IgD-negative memory B cell (primary cell): ENCODE results near the gene RIMBP2. TPM values are rescaled to one million over a fixed set of nuclear protein-coding genes. Genes with fewer than 3 reads are reported as not detected.

Experiments used
- H3K27ac Mint-ChIP-seq, 3 donors: one replicate each; pipeline ENCODE4 v1.8.0; 2020 to 2022; ENCODE audit warnings: mild to moderate bottlenecking in 3 of 3, mixed read lengths in 3 of 3, moderate library complexity in 1 of 3
- H3K27me3 Mint-ChIP-seq: one replicate; pipeline ENCODE4 v1.8.0; 2021; ENCODE audit warnings: mixed read lengths
- H3K36me3 Mint-ChIP-seq: one replicate; pipeline ENCODE4 v1.8.0; 2020; ENCODE audit warnings: mild to moderate bottlenecking, mixed read lengths
- H3K4me1 Mint-ChIP-seq, 3 donors: one replicate each; pipeline ENCODE4 v1.8.0; 2020 to 2022; ENCODE audit warnings: mixed read lengths in 3 of 3, mild to moderate bottlenecking in 1 of 3
- H3K4me3 Mint-ChIP-seq, 4 donors: one replicate each; pipeline ENCODE4 v1.8.0; 2020 to 2022; ENCODE audit warnings: mild to moderate bottlenecking in 4 of 4, mixed read lengths in 4 of 4, moderate library complexity in 3 of 4
- H3K9me3 Mint-ChIP-seq, 3 donors: one replicate each; pipeline ENCODE4 v1.8.0; 2020 to 2021; ENCODE audit warnings: mixed read lengths in 3 of 3, mild to moderate bottlenecking in 1 of 3
- polyA plus RNA-seq: library from polyadenylated mRNA; unstranded; fragments of 300-500 nt; fragmentation: Illumina TruSeq; gene quantifications from one replicate; pipeline ENCODE4 v1.2.3, GENCODE V29; 2021

Gene RIMBP2
- polyA plus RNA-seq, 1 donor from 2014 or later = not detected

DNA sequence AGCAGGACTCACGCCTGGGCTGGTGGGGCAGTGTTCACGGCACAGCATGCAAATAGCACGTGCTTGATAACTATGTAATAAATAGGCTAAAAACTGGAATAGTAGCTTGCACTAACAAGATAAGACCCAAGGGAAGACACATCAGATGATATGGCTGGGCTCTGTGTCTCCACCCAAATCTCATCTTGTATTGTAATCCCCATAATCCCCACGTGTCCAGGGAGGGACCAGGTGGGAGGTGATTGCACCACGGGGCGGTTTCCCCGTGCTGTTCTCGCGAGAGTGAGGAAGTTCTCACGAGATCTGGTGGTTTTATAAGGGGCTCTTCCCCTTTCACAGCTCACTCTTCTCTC lies 46.9 kb downstream of the RIMBP2 start:
- Mint-ChIP-seq H3K27ac (no peak overlapping the region), H3K9me3 (peaks cover 5 to 15% (median 8%) of the 10 kb centered on the region in 3 donors), H3K4me1 (no peaks in the 10 kb centered on the region), H3K4me3 (peak overlapping the region in 1 of 4 donors; percentile 69), H3K36me3 (no peaks in the 10 kb centered on the region), H3K27me3 (peaks cover 2% of the 10 kb centered on the region)

DNA sequence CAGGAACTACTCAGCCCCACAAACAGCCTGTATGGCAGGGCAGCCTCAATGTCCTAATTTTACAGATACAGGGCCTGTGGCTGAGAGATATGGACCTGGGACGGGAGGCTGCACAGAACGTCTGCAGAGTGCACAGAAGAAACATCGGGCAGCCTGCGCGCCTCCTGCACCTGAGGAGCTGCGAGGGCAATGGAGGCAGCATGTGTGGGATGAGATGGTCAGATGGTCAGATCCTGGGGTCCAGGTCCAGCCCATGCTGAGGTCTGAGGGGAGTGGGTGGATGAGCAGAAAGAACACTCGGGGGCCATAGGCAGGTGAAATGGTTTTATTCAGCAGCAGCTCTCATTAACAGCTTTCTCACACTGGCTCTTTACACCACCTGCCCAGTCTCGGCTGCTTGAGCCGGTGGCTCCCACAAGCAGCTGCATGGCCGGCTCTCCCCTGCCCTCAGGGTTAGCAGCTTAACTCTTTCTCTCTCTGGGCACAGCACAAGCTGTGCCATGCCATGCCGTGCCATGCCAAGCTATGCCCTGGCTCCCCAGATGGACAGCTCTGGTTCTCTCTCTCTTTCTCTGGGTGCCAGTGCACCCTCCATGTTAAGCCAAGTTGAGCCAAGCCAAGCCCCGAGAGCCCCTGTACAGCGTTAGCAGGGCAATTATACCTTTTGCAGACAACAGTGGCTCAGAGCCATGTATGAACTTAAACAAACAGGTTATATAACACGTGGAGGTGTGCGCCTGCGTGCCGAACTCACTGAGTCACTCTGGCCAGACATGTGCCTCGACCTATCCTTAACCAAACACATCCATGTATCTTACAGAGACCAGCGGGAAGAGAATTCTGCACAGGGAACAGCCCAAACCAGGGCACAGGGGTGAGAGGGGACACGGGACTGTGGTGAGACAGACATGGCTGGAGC lies 47.6 kb downstream of the RIMBP2 start:
- H3K36me3 Mint-ChIP-seq = no peaks in the 10 kb centered on the region
- H3K4me3 Mint-ChIP-seq = no peak overlapping the region
- H3K27me3 Mint-ChIP-seq = no peaks in the 10 kb centered on the region
- peaks cover 5 to 15% (median 8%) of the 10 kb centered on the region in 3 donors for H3K9me3 Mint-ChIP-seq
- H3K4me1 Mint-ChIP-seq = no peaks in the 10 kb centered on the region
- no peak overlapping the region for H3K27ac Mint-ChIP-seq

DNA sequence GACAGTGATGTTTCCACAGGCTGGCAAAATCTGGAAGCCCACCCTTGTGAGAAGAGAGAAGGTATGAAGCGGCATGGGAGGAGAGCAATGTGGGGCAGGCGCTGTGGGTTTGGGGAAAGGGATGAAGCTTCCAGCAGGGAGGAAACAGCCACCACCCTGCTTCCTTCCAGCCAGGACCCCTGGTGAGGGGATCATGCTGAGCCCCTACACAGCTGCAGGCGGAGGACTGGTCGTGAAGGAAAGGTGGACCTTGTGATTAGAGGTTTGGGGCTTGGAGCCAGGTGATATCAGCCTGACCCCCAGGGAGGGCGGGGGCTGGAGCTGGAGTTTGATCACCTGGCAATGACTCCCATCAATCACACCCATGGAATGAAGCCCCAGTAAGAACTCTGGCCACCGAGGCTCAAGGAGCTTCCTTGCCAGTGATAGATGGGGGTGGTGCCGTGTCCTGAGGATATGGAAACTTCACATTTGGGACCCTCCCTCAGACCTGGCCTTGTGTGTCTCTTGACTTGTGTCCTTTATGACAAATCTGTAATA lies 48.6 kb downstream of the RIMBP2 start:
- H3K27ac Mint-ChIP-seq = no peak overlapping the region

DNA sequence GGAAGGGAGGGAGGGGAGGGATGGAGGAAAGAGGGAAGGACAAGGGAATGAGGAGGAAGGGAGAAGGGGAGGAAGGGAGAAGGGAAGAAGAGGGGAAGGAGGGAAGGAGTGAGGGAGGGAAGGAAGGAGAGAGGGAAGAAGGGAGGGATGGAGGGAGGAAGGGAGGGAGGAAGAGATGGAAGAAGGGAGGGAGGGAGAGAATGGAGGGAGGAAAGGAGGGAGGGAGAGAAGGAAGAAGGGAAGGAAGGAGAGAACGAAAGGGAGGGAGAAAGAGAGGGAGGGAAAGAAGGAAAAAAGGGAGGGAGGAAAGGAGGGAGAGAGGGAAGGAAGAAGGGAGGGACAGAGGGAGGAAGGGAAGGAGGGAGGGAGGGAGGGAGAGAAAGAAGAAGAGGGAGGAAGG lies 49.5 kb downstream of the RIMBP2 start:
- Mint-ChIP-seq H3K4me1 (no peaks in the 10 kb centered on the region), H3K9me3 (peaks cover 5 to 15% (median 8%) of the 10 kb centered on the region in 3 donors), H3K27ac (no peak overlapping the region), H3K27me3 (no peaks in the 10 kb centered on the region), H3K4me3 (no peak overlapping the region), H3K36me3 (no peaks in the 10 kb centered on the region)

More for the DNA sequence above, 48.6 kb downstream of the RIMBP2 start:
- H3K36me3 Mint-ChIP-seq = no peaks in the 10 kb centered on the region
- H3K27me3 Mint-ChIP-seq = no peaks in the 10 kb centered on the region
- H3K4me1 Mint-ChIP-seq = no peaks in the 10 kb centered on the region
- no peak overlapping the region for H3K4me3 Mint-ChIP-seq
- peaks cover 5 to 15% (median 8%) of the 10 kb centered on the region in 3 donors for H3K9me3 Mint-ChIP-seq

DNA sequence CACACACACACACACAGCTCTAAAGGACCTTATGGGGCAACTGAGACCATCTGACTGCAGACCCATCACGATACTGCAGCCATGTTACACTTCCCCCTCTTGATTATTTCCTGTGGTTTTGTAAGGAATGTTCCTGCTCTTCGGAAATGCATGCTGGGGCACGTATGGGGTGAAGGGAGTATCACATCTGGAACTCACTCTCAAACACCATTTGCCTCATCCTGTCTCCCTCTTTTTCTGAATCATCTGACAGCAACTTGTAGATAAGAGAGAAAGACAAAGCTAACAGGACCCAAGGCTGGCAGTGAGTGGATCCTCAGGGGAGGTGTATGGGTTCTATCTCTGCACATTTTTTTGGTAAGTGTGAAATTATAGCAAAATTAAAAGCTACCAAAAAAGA lies 50.3 kb downstream of the RIMBP2 start:
- H3K27me3 Mint-ChIP-seq = no peaks in the 10 kb centered on the region
- H3K36me3 Mint-ChIP-seq = no peaks in the 10 kb centered on the region
- H3K9me3 Mint-ChIP-seq = peaks cover 3 to 11% (median 8%) of the 10 kb centered on the region in 3 donors
- no peak overlapping the region for H3K4me3 Mint-ChIP-seq
- H3K27ac Mint-ChIP-seq = no peak overlapping the region
- H3K4me1 Mint-ChIP-seq = no peaks in the 10 kb centered on the region

DNA sequence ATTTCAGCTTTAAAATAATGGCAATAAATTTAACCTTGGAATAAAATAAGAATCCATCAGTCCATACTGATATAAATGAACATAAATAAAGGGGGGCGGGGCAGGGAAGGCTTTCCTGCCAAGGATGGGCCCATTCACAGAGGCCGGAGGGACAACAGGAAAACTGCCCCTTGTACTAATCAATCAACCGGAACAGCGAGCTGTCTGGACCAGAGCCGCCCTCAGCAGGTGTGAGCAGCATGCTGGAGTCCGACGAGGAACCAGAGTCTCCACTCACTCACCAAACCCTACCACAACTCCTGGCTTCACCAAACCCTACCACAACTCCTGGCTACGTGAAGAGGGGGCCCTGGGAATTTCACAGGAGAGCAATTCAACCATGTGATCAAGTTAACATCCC lies 51.3 kb downstream of the RIMBP2 start:
- Mint-ChIP-seq H3K4me1 (no peaks in the 10 kb centered on the region), H3K4me3 (no peak overlapping the region), H3K36me3 (peaks cover 2% of the 10 kb centered on the region), H3K27me3 (no peaks in the 10 kb centered on the region), H3K27ac (no peak overlapping the region), H3K9me3 (peaks cover 3 to 11% (median 10%) of the 10 kb centered on the region in 3 donors)

DNA sequence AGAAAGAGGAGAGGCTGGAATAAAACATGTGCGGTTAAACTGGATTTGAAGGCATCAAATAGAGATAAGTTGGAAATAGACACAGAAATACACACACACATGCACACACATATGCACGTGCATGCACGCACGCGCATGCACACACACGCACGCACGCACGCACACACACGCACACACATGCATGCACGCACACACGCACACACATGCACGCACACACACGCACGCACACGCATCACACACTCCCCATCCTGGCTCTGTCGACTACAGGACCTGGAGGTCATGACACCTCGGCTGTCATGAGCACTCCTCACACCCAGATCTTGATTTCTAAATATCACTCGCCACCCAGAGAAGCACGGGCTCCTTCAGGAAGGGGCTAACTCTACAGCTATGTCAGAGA lies 51.8 kb downstream of the RIMBP2 start:
- H3K4me1 Mint-ChIP-seq = no peaks in the 10 kb centered on the region
- peaks cover 2% of the 10 kb centered on the region for H3K36me3 Mint-ChIP-seq
- no peak overlapping the region for H3K4me3 Mint-ChIP-seq
- no peaks in the 10 kb centered on the region for H3K27me3 Mint-ChIP-seq
- no peak overlapping the region for H3K27ac Mint-ChIP-seq
- peaks cover 0 to 11% (median 10%) of the 10 kb centered on the region in 3 donors for H3K9me3 Mint-ChIP-seq

DNA sequence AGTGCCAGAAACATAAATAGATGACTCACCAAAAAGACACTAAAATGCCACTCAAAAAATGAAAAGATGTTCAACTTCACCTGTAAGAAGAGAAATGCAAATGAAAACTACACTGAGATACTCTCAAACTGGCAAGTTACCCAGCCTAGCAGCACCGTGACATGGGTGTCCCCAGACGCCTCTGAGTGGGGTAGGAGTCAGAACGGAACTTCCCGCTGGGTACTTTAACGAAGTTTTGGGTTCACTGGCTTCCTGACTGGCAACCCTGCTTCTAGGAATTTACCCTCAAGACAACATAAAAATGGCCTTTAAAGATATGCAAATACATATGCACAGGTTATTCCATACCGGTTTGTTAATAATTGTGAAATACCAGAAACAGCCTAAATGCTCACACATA lies 52.6 kb downstream of the RIMBP2 start:
- H3K36me3 Mint-ChIP-seq = peaks cover 2% of the 10 kb centered on the region
- H3K27ac Mint-ChIP-seq = peak overlapping the region in 1 of 3 donors; percentile 44
- no peaks in the 10 kb centered on the region for H3K27me3 Mint-ChIP-seq
- no peak overlapping the region for H3K4me3 Mint-ChIP-seq
- H3K4me1 Mint-ChIP-seq = peaks cover 0 to 2% (median 0%) of the 10 kb centered on the region in 3 donors
- peaks cover 3 to 11% (median 10%) of the 10 kb centered on the region in 3 donors for H3K9me3 Mint-ChIP-seq

DNA sequence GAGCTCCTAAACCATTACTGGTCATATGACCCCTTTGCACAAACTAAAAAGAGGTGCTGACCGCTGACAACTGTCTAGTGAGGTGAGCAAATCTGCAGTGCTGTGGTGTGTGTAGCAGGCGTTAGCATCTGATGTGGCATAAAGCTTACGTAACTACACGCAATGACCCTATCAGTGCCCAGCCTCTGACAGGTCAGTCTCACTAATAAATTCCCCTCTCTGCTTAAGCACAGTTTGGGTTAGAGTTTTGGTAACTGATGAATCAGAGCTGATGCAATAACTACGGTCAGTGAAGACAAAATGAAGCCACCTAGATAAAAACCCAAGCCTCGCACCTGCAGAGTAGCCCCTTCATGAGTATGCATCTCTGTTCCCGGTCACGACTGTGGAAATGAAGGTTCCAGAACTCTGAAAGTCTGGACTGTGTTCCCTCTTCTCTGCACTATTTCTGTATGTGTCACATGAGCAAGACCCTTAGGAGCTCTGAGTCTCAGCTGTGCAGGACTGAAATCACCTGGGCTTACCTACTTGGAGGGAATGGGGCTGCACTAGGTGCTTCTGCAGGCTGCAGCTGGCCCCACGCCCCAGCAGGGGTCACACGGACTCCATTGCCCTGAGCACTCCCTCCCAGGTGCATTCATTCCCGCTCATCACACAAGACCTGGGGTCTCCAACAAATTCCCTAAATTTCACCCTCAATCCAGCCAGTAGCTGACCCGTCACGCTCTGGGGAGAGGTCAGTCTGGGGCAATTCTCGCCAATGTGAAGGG lies 54.4 kb downstream of the RIMBP2 start:
- Mint-ChIP-seq H3K4me3 (no peak overlapping the region), H3K36me3 (peaks cover 2% of the 10 kb centered on the region), H3K27ac (no peak overlapping the region)

DNA sequence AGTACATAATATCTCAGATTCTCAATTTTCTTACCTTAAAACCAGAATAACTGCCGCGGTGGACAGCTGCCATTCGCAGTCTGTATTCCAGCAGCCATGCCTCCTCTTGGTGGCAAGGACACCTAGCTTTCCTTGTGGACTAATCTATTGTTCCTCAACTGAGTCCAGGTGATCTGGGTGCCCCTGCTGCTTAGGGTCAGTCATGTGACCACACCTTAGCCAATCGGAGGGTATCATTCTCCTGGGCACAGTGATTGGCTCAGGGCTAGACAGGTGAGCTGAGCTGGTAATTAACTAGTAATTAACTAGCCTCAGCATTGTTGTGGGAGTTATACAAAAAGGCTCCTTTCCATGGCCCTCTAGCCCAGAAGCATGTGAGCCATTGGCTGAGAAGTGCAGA lies 55.0 kb downstream of the RIMBP2 start:
- no peaks in the 10 kb centered on the region for H3K27me3 Mint-ChIP-seq
- peaks cover 0 to 2% (median 0%) of the 10 kb centered on the region in 3 donors for H3K4me1 Mint-ChIP-seq
- peaks cover 2 to 6% (median 3%) of the 10 kb centered on the region in 3 donors for H3K9me3 Mint-ChIP-seq
- H3K27ac Mint-ChIP-seq = no peak overlapping the region
- H3K4me3 Mint-ChIP-seq = no peak overlapping the region
- H3K36me3 Mint-ChIP-seq = peaks cover 2% of the 10 kb centered on the region

More for the DNA sequence above, 54.4 kb downstream of the RIMBP2 start:
- H3K4me1 Mint-ChIP-seq = peaks cover 0 to 2% (median 0%) of the 10 kb centered on the region in 3 donors
- peaks cover 3 to 7% (median 6%) of the 10 kb centered on the region in 3 donors for H3K9me3 Mint-ChIP-seq
- H3K27me3 Mint-ChIP-seq = no peaks in the 10 kb centered on the region

DNA sequence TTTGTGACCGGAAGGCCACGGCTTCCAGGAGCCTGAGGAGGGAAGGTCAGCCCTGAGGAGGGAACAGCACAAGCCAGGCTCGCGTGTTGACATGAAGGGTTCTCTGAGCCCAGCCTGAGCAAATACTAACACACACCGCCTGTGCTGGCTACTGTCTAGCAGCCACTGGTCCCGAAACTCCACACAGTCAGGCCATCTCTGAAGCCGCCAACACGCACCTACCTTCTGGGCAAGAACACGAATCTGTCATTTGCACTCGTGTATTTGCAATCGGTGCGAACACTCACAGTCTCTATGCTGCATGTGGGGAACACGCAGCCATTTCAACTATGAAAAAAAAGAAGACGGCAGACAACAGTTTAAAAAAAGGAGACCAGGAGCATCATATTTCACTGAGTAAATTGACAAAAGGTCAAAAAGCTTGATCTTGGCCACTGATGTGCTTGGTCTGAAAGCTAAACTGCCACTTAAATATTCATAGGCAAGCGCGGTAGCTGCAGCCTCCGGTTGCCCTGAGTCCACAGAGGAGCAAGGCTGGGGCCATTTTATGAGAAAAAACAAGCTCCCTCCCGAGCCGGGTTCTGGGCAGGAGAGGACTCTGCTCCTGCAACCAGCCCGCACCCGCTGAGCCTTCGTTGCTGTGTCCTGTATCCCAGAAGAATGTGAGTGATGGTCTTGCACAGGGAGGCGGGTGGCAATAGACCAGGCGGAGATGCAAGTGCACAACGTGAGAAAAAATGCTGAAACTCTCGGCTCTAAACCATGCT lies 57.8 kb downstream of the RIMBP2 start:
- peaks cover 2% of the 10 kb centered on the region for H3K36me3 Mint-ChIP-seq
- H3K27ac Mint-ChIP-seq = no peak overlapping the region
- H3K9me3 Mint-ChIP-seq = peaks cover 8 to 11% (median 8%) of the 10 kb centered on the region in 3 donors
- peaks cover 0 to 3% (median 0%) of the 10 kb centered on the region in 3 donors for H3K4me1 Mint-ChIP-seq
- H3K4me3 Mint-ChIP-seq = no peak overlapping the region
- peaks cover 1% of the 10 kb centered on the region for H3K27me3 Mint-ChIP-seq

DNA sequence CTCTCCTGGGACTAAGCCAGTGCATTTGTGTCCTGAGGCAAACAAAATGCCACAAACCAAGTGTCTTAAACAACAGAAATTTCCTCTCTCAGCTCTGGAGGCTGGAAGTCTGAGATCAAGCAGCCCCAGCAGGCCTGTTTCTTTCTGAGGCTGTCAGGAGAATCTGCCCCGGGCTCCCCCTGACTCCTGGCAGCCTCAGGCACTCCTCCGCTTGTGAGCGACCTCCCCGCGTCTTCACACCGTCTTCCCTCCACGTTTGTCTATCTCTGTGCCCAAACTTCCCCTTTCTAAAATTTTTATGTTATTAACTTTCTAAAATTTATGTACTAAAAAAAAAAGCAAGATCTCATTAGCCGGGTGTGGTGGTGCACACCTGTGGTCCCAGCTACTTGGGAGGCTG lies 59.7 kb downstream of the RIMBP2 start:
- Mint-ChIP-seq H3K9me3 (peaks cover 10 to 14% (median 11%) of the 10 kb centered on the region in 3 donors), H3K27ac (no peak overlapping the region), H3K4me1 (peaks cover 0 to 3% (median 0%) of the 10 kb centered on the region in 3 donors), H3K27me3 (peaks cover 1% of the 10 kb centered on the region), H3K4me3 (no peak overlapping the region), H3K36me3 (peaks cover 2% of the 10 kb centered on the region)

DNA sequence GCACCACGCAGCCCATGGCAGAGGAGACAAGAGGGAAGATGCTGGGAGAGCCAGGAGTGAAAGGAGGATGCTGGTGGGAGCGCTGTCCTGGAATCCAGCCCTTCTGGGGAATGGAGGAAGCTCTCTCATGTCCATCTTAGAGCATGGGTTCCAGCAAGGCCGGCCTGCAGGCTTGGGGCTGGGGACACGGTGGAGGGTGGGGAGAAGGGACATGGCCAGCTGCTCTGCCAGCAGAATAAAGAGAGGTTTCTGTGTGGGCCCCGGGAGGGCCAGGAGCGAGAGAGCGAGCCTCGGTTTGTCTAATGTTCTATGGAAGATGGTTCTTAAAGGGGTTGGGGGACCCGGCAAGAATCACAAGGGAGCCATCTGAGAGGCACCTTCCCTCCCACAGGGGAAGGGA lies 60.2 kb downstream of the RIMBP2 start:
- Mint-ChIP-seq H3K4me1 (peaks cover 0 to 3% (median 0%) of the 10 kb centered on the region in 3 donors), H3K27ac (no peak overlapping the region), H3K9me3 (peaks cover 10 to 14% (median 11%) of the 10 kb centered on the region in 3 donors), H3K27me3 (peaks cover 1% of the 10 kb centered on the region), H3K36me3 (peaks cover 2% of the 10 kb centered on the region), H3K4me3 (no peak overlapping the region)

DNA sequence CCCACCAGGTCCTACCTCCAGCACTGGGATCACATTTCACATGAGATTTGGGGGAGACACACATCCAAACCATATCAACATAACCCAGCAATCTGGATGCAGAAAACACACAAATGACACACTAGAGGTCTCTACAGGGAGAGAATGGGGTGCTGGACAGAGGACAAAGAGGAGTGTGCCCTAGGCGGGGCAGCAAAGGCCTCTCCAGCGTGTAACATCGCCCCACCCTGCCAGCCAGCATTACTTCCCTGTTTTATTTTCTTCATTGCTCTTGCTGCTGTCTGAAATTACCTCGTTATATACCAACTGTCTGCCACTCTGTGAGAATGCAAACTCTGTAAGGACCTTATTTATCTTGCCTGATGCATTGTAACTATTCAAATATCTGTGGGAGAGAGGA lies 61.1 kb downstream of the RIMBP2 start:
- Mint-ChIP-seq H3K4me1 (peaks cover 0 to 3% (median 0%) of the 10 kb centered on the region in 3 donors), H3K27ac (no peak overlapping the region), H3K27me3 (peaks cover 1% of the 10 kb centered on the region), H3K9me3 (peaks cover 10 to 12% (median 11%) of the 10 kb centered on the region in 3 donors), H3K36me3 (peaks cover under 1% of the 10 kb centered on the region), H3K4me3 (no peak overlapping the region)
